Mammary epithelial cell (primary cell): ENCODE data around the gene LOXL1.

ENCODE experiments used
- EZH2 ChIP-seq: IDR thresholded peaks from 2 replicates; pipeline ENCODE4 v1.6.1; 2012; ENCODE audit warnings: low read length, inconsistent platforms, borderline replicate concordance
- TF ChIP-seq, protein P1 (sequence below), 2 donors: IDR thresholded peaks in 1 of 2; conservative IDR thresholded peaks in 1 of 2; 2 replicates each; pipeline ENCODE4 v1.5.1; 2011 to 2012; ENCODE audit warnings: inconsistent platforms in 2 of 2, low read length in 2 of 2, mild to moderate bottlenecking in 2 of 2, control low read depth in 1 of 2, low read depth in 1 of 2; ENCODE audit not compliant: insufficient read depth in 1 of 2; ENCODE audit errors: extremely low read depth in 1 of 2

DNA sequence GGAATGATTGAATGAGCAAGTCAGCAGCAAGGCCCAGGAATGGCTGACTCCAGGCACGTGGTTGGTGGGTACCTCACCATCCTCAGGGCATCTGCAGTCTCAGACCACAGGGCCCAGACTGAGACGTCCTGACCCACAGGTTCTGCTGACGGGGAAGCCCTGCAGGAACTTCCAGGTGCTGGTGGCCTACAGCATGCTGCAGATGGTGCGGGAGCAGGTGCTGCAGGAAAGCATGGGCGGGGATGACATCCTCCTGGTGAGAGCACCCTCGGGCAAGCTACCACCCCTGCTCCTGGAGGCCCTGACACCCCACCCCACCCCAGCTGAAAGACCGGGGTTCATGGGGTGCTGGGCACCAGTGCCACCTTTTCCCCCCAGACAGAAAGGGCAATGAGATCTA, 38.8 kb upstream of the LOXL1 start:
- TF ChIP-seq, protein P1, sequence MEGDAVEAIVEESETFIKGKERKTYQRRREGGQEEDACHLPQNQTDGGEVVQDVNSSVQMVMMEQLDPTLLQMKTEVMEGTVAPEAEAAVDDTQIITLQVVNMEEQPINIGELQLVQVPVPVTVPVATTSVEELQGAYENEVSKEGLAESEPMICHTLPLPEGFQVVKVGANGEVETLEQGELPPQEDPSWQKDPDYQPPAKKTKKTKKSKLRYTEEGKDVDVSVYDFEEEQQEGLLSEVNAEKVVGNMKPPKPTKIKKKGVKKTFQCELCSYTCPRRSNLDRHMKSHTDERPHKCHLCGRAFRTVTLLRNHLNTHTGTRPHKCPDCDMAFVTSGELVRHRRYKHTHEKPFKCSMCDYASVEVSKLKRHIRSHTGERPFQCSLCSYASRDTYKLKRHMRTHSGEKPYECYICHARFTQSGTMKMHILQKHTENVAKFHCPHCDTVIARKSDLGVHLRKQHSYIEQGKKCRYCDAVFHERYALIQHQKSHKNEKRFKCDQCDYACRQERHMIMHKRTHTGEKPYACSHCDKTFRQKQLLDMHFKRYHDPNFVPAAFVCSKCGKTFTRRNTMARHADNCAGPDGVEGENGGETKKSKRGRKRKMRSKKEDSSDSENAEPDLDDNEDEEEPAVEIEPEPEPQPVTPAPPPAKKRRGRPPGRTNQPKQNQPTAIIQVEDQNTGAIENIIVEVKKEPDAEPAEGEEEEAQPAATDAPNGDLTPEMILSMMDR (conservative IDR thresholded peaks at IDR 0.05 in 1 of 2, IDR thresholded peaks at IDR 0.05 in 1 of 2; ENCODE audit: extremely low read depth in 1 of 2, insufficient read depth in 1 of 2, low read depth in 1 of 2, low read length in 2 of 2): no peak
- no peak for TF ChIP-seq EZH2
